Measurements from ENCODE around the gene NDUFV1.
"Not testable (repeated sequence)": the region's sequence is repeated elsewhere in the genome, so short reads cannot be mapped to it uniquely, and the experiment has no call there.

The NDUFV1 gene

DNA sequence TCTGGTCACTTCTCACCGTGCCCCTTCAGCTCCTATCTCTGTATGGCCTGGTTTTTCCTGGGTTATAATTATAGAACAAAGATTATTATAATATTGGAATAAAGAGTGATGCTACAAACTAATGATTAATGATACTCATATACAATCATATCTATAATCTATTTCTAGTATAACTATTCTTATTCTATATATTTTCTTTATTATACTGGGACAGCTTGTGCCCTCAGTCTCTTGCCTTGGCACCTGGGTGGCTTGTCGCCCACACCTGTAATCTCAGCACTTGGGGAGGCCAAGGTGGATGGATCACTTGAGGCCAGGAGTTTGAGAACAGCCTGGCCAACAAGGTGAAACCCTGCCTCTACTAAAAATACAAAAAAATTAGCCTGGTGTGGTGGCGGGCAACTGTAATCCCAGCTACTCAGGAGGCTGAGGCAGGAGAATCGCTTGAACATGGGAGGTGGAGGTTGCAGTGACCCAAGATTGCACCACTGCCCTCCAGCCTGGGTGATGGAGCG is 53.0 kb downstream of the NDUFV1 start:
- DNase-seq = not testable (repeated sequence)

DNA sequence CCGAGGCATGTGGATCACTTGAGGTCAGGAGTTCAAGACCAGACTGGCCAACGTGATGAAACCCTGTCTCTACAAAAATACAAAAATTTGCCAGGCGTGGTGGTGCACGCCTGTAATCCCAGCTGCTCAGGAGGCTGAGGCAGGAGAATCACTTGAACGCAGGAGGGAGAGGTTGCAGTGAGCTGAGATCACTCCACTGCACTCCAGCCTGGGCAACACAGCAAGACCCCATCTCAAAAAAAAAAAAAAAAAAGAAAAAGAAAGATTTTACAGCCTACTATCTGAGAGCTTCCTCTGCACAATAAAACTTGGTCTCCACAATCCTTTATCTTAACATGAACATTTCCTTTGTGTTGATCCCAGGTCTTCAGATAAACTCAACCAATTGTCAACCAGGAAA is 54.0 kb downstream of the NDUFV1 start:
- not testable (repeated sequence) for DNase-seq

All from NCI-H146 (cell line).